Measurements from ENCODE around the gene B3GNT3. TPM values are rescaled to one million over a fixed set of nuclear protein-coding genes. Genes with fewer than 3 reads are reported as not detected.

The B3GNT3 gene, protein sequence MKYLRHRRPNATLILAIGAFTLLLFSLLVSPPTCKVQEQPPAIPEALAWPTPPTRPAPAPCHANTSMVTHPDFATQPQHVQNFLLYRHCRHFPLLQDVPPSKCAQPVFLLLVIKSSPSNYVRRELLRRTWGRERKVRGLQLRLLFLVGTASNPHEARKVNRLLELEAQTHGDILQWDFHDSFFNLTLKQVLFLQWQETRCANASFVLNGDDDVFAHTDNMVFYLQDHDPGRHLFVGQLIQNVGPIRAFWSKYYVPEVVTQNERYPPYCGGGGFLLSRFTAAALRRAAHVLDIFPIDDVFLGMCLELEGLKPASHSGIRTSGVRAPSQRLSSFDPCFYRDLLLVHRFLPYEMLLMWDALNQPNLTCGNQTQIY
- total RNA-seq (2014; rRNA removed; shearing (Covaris generic)) = 0.06 and 0.09 TPM in 2 replicates

DNA sequence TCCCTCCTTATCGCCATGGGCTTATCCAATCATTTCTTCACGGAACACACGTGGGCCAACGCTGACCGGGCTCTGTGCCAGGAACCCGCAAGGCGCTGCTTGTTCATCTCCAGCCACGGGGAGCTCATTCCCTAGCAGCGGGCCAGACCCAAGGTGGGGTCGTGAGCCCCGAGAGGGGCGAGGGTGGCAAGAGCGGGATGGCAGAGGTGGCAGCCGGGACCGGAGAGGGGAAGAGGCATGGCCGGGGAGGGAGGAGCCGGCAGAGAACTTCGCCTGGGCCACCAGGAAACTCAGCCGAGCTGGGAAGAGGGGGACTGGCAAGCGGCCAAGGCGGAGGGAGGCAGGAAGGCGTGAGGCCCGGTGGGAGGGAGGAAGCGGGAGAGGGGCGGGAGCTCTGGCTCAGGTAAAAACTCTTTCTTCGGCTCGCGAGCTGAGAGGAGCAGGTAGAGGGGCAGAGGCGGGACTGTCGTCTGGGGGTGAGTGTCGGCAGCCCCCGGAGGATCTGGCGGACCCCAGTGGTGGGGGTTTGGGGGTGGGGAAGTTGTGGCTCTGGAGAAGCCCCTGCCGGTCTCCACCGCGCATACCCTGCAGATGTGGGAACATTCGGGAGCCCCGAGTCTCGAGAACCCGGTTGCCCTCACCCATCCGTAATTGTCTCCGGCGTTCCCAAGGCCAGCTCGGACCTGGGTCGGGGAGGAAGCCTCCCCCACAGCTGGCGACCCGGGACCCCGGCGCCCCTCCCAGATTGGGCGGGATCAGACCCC lies at the start of gene B3GNT3:
TSS of gene B3GNT3 (plus strand) at position 408 of the 764 bp plus-strand sequence. CDS start 12,670 bp downstream, outside the sequence.
- peak; percentile 85 for DNase-seq (ENCODE audit: low read depth)

DNA sequence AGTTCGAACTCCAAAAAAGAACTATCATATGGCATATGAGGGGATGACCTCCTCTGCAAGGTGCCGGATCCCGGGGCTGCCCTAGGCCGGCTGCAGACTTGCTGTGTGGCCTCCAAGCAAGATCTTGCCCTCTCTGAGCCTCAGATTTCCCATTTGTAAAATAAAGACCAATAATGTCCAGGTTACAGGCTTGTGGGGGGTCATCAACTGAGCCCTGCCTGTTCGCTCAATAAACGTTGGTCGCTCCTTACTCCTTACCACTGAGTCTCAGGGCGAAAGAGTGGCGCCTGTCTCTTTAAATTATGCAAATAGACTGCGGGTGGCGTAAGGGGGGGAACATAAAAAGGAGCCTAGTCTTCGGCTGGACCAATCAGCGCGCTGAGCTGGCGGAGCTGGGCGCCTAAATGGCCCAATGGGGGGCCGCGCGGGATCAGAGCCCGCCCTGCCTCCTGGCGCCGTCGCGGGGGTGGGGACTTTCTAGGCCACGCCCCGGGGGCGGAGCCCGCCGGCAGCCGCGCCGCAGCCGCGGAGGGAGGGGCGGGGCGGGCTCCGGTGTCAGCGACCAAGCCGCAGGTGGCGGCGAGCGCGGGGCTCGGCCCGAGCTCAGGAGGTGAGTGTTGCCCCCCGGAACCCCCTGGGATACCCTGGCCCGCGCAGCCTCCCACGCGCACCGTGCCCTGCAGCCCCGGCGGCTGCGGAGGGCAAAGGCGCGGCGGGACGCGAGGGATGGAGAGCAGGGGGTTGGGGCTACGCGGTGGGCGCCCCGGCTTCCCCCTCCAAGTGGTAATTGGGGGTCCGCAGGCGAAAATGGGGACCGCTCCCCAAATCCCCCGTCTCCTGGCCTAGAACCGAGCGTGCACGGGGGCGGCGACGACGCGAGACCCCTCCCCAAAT lies 47.5 kb upstream of the B3GNT3 start:
- peak; percentile 97 for DNase-seq (ENCODE audit: low read depth)

DNA sequence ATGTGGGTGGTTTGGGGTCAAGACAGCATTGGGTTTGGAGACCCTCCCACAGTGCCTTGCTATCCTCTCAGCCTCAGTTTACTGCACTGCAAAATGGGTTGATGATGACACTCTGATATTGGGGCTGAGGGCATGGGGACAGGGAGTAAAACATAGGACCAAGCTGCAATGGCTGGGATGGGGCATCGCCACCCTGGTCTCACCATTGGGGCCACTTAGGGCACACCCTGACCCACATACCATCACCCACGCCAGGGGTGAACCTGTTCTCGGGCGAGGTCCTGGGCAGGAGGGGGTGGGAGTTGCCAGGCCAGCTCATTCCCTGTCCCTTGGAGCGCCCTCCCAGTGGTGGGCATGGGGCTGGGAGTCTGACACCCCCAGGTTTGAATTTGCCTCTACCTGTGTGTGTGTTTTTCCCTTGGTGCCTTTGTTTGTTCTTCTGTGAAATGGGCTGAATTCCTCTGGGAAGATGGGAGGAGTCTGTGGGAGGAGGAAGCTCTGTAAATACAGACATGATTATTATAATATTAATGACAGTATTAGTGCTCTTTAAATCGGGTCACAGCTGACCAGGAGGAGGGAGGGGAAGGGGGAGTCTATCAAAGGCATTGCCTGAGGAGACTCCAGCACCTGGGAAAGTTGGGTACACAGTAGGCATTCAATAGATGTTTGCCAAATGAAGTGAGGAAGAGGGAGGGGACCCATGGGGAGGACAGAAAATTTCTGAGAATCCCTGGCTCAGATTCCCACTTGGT lies 45.9 kb upstream of the B3GNT3 start:
- no peak for DNase-seq (ENCODE audit: low read depth)

DNA sequence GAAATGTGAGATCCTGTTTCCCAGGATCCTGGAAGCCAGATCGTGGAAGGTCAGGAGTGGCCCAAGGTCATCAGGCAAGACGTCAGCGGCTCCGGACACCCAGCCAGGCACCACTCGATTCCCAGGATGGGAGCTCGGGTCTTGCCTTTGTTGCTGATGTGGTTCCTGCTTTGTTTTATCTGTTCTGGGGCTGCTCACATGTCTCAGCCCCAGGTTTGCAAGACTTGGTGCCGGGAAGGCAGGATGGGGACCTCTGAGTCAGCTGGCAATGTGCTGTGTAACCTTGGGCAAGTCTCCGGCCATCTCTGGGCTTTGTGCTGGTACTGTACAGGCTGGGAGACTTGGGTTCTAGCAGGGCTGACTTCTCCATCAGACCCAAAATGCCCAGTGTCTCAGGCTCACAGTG lies 45.0 kb upstream of the B3GNT3 start:
- DNase-seq (ENCODE audit: low read depth) = no peak

DNA sequence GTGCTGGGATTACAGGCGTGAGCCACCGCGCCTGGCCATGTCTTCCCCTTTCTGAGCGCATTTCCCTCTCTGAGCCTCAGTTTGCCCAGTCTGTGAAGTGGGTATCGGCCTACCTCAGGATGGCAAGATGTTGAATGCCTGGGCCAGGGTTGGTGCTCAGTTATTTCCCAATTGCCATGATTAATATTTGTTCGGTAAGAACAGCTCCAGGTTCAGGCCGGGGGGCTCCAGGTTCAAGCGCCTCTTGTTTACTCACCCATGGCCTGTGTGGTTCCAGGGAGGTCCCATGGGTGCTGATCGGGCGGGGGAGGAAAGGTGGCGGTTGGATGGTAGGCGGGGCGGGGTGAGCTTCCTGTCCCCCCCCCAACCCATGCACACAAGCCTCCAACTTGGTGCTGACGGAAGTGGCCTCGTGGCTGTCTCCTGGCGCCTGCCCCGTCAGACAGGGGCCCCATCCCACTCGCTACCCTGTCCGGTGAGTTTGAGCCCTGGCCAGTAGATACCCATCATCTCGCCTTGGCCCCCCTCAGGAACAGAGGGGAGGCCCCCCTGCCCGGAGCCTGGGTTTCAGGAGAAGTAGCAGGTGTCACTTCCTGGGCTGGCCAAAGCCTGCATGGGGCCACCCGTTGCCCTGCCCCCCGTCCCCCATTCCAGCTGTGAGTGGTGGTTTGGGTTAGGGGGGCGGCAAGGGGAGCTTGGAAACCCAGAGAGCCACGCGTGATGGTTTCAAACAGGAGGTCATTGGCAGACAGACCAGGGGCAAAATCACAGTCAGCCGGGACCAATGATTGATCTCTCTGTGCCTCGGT lies 43.6 kb upstream of the B3GNT3 start, which contains the start of gene FCHO1:
TSS of gene FCHO1 (plus strand) at position 375 of the 809 bp plus-strand sequence. CDS start 3,688 bp downstream, outside the sequence.
- DNase-seq (ENCODE audit: low read depth) = peak; percentile 39

DNA sequence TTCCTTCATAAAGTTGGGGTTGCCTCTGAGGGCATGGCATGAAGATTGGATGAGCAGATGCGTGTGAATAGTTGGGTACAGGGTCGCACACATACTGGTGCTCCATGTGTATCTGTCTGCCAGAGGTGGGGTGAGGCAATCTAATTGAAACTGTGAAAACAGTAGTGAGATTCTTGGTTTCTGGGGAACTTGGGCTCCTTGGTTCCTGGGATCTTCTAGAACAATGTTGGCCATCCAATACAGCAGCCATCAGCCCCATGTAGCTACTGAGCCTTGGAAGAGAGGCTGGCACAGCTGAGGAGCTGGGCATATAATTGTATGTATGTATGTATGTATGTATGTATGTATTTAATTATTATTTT lies 43.0 kb upstream of the B3GNT3 start:
- no peak for DNase-seq (ENCODE audit: low read depth)

DNA sequence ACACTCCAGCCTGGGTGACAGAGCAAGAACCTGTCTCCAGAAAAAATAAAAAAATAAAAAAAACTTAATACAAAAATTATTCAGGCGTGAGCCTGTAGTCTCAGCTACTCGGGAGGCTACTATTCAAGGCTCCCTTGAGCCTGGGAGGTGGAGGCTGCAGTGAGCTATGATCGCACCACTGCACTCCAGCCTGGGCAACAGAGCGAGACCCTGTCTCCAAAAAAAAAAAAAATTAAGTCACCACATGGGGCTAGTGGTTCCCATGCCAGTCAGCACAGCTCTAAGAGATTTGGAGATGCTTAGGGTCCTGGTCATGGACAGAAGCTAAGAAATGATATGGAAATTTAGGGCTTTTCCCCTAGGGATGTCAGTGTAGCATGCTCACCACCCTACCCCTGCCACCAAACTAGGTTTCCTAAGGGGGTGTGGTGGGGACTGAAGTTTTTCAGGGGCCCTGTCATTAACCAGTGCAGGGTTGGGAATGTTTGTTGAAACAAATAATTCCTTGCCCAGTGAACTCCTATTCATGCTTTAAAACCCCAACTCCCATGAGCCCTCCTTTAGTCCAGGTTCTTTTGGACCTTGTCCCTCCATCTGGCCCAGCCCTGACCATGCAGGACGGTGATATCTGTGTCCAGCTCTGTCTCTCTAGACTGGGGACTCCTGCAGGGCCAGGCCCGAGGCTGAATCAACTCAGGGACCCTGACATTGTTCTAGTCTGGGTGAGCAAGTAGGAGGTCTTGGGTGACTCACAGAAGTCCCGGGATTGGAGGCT lies 41.9 kb upstream of the B3GNT3 start:
- no peak for DNase-seq (ENCODE audit: low read depth)

DNA sequence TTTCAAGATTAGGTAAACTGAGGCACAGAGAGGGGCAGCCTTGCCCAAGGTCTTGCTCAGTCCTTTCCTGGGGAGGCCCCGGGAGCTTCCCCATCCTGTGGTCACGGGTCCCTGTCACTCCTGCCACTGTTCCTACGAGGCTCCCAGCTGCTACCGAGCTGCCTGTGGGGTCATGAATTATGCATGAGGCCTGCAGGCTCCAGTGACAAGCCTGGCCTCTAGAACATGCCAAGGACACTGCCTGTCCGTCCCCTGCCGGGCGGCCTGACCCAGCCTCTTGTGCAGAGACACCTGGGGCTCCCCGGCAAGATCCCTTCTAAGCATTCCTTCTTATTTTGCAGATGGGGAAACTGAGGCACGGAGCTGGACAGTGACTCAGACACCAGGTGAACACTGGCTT lies 41.0 kb upstream of the B3GNT3 start:
- DNase-seq (ENCODE audit: low read depth) = no peak

DNA sequence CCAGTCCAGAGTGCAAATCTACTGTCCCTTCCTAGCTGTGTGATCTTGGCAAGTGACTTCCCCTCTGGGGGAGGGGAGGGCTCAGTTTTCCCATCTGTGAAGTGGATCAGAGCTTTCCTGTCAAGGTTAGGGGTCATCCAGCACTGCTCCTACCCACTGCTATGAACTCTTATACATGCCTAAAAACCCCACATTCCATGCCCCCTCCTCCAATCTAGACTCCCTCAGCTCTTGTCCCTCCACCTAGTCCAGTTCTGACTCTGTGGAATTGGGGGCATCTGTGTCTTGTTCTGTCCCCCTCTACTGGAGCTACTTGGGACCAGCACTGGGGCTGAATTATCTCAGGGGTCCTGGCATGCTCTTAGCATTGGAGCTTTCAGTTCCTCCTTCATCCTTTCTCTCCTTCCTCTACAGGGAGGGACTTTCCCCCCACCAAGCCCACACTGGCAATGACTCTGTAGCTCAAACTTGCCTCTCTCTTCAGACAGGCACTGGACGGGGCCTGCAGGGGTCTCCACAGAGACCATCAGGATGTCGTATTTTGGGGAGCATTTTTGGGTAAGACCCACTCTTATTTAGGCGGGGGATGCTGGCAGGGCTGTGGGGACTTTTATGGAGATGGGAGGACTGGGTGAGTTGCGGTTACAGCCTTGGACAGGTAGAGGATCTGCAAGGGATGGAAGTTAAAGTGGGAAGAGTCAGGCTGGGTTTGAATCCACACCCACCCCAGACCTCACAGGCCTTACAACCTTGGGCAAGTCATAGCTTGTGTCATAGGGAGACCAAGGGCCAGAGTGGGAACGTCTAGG lies 40.1 kb upstream of the B3GNT3 start:
- DNase-seq (ENCODE audit: low read depth) = no peak

DNA sequence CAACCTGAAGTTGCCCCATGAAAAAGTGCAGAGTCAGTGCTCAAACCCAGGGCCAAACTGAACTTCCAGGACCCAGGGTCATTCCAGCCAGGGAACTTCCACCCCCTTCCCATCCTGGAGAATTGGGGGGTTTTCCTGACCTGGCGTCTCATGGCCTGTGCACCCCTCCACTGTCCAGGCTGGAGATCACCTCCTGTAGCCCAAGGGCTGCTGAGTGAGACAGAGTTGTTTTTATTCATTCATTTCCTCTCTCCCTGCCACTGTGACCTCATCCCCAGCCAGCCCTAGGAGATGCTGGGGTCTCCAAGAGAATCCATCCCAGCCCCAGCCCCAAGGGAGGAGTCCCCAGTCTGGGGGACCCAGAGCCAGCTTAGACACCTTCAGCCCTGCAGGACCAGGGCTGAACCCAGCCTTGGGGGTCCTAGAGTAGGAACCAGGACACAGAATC lies 39.5 kb upstream of the B3GNT3 start:
- no peak for DNase-seq (ENCODE audit: low read depth)

DNA sequence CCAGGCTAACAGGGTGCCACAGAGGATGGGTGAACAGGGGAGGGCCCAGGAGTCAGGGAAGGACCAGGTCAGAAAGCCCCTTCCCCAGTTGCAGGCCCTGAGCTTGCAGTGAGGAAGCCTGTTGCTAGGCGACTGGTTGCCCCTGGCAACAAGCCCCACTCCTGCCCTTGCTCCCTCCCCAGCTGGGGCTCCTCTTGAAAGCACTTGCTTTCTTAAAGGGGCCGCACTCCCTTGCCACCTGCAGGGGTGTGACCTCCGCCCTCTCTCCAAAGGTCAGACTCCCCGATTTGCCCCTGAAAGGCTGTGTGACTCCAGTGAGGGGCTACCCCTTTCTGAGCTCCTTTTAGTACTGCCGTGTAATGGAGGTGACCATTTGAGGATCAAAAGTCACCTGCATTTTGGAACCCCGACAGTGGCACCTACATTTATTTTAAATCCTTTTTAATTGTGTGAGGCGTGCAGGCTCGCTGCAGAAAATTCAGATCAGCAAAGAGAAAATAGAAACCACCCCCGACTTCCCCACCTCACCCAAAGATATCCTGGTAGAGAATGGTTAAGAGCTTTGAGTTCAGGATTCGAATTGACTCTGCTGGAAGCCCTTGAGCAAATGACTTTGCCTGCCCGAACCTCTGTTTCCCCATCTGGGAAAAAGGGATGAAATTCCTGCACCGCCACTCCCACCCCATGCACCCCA lies 38.8 kb upstream of the B3GNT3 start:
- DNase-seq (ENCODE audit: low read depth) = peak; percentile 57

DNA sequence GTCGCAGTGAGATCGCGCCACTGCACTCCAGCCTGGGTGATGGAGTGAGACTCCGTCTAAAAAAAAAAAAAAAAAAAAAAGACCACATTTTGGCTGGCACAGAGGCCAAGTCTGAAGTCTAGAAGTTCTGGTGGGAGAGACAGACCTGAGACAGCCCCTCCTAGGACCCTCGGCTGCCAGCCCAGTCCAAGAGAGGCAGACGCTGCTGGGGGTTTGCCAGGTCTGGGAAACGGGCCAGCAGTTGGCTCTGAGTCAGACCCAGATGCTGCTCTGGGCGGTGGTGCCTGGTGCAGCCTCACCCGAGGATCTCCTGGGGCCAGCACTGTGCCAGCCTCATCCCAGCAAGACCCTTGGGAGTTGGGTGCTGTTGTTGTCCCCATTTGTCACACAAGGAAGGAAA lies 37.8 kb upstream of the B3GNT3 start:
- DNase-seq (ENCODE audit: low read depth) = peak; percentile 86

DNA sequence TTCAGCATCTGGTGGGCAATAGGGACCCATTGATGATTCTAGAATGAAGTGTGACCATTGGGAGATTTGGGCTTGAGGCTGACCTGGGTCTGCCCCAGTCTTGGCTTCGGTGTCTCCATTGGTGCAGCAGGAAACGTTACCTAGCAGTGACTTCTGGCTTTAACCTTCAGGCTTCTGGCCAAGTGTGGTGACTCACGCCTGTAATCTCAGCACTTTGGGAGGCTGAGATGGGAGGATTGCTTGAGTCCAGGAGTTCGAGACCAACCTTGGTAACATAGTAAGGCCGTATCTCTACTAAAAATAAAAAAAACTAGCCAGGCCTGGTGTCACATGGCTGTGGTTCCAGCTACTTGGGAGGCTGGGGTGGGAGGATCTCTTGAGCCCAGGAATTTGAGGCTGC lies 36.4 kb upstream of the B3GNT3 start:
- no peak for DNase-seq (ENCODE audit: low read depth)

DNA sequence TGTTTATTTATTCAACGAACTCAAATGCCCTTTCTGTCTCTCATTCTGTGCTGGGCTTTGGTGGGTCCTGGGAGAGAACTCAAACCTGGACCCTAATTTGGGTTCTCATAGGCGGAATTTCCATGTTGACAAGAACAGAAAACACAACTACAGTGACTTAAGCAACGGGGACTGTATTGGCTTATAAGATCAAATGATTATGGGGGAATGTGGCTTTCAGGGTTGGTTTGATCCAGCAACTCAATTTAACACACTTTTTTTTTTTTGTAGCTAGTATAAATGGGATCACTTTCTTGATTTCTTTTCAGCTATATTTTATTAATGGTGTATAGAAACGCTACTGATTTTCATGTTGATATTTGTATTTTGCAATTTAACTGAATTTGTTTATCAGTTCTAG lies 33.8 kb upstream of the B3GNT3 start:
- no peak for DNase-seq (ENCODE audit: low read depth)

DNA sequence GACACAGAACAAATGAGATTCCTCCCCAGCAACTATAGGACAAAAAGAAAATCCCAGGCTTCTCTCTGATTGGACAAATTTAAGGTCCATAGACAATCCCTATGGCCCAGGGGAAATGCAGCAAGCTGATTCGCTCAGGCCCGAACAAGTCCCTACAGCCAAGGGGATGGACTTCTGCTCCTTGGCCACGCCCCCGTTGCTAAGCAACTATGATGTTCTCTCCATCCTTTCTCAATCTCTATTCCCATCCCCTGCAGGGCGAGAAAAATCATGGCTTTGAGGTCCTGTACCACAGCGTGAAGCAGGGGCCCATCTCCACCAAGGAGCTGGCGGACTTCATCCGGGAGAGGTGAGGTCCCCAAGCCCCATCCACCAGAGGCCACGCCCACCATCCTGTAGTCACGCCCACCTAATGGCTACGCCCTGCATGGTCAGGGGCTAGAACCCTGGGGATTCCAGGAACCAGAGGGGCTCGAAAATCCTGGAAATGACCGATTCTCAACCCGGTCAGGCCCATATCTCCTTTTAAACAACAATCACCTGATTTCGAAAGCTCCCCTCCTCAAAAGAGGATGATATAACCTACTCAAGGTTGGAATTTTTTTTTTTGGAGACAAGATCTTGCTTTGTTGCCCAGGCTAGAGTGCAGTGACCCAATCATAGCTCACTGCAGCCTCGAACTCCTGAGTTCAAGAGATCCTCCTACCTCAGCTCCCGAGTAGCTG lies 32.3 kb upstream of the B3GNT3 start:
- peak; percentile 73 for DNase-seq (ENCODE audit: low read depth)

DNA sequence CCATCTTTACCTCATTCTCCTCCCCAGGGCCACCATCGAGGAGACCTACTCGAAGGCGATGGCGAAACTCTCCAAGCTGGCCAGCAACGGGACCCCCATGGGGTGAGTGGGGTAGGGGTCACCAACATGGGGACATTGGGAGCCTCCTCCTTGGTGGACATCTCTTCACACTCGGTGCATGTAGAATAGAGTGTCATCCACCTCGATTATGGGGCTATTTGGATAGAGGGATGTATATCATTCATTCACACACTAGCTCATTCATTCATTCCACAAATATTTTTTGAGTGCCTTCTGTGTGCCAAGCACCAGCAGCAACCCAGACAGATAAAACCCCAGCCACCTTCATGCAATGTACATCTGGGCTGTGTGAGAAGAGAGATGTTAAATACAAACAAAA lies 30.6 kb upstream of the B3GNT3 start:
- no peak for DNase-seq (ENCODE audit: low read depth)

DNA sequence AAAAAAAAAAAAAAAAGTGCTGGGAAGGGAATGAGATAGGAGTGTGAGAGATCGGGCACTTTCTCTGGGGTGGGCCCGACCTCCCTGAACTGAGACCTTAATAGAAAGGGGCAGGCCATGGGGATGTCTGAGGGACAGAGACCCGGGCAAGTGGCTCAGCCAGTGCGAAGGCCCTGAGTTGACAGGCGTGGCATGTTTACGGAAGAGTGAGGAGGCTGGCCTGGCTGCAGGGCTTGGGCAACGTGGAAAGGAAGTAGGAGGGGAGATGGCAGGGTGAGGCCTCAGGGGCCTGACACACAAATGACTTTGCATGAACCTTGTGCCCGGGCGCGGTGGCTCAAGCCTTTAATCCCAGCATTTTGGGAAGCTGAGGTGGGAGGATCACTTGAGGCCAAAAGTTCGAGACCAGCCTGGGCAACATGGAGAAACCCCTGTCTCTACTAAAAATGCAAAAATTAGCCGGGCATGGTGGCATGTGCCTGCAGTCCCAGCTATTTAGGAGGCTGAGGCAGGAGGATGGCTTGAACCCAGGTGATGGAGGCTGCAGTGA lies 29.8 kb upstream of the B3GNT3 start:
- peak; percentile 60 for DNase-seq (ENCODE audit: low read depth)
